K562 (cell line): Measurements from ENCODE around the gene CLSTN1. TPM values are rescaled to one million over a fixed set of nuclear protein-coding genes. Genes with fewer than 3 reads are reported as not detected.

Source experiments
- FOXM1 ChIP-seq, 2 experiments: fragments of 450-650 bp in 1 of 2; sonication (generic) in 1 of 2; formaldehyde crosslinking in 1 of 2; IDR thresholded peaks; 2 replicates each; pipeline versions ENCODE4 v1.6.1 to v1.9.0; 2017 to 2022; ENCODE audit warnings: low read depth in 2 of 2, mild to moderate bottlenecking in 2 of 2, missing genetic modification reagents in 1 of 2, moderate library complexity in 1 of 2
- LCOR ChIP-seq: sonication (generic); formaldehyde crosslinking; IDR thresholded peaks from 2 replicates; pipeline ENCODE4 v1.8.0; 2022; ENCODE audit warnings: mild to moderate bottlenecking, missing genetic modification reagents
- MGA ChIP-seq: fragments of 450-650 bp; IDR thresholded peaks from 2 replicates; pipeline ENCODE4 v1.6.1; 2016; ENCODE audit warnings: mild to moderate bottlenecking, moderate library complexity
- NR3C1 ChIP-seq: sonication (generic); formaldehyde crosslinking; IDR thresholded peaks from 2 replicates; pipeline ENCODE4 v1.8.1; 2022; ENCODE audit warnings: missing genetic modification reagents
- PRDM10 ChIP-seq: fragments of 450-650 bp; IDR thresholded peaks from 2 replicates; pipeline ENCODE4 v1.6.1; 2018; ENCODE audit not compliant: partially characterized antibody
- U2AF1 ChIP-seq: fragments of 200-400 bp; formaldehyde crosslinking; optimal IDR thresholded peaks from 2 replicates; pipeline ENCODE3; 2017; ENCODE audit warnings: mild to moderate bottlenecking, low read depth, low read length, moderate library complexity
- ZNF395 ChIP-seq: fragments of 200-800 bp; sonication (Bioruptor generic); IDR thresholded peaks from 2 replicates; pipeline ENCODE4 v1.6.1; 2017; ENCODE audit warnings: missing genetic modification characterization, missing compliant biosample characterization
- polyA plus RNA-seq, 8 experiments: library from polyadenylated mRNA; depleted of rRNA in 4 of 8; stranded (reverse) in 5 of 8; unstranded in 3 of 8; fragments of >200 nt; fragmentation: Nextera tagmentation in 2 of 8; fragmentation: Illumina TruSeq in 1 of 8; extraction: Ambion mirVana in 2 of 8; extraction: Trizol in 1 of 8; gene quantifications; 2 replicates each; pipeline versions ENCODE4 v1.2.1 to v1.2.3, GENCODE V29; 2011 to 2014; ENCODE audit warnings: inconsistent platforms in 1 of 8, missing spikeins in 1 of 8
- total RNA-seq, 7 experiments: library from RNA; depleted of rRNA in 6 of 7; stranded (reverse); fragments of >200 nt in 6 of 7; fragmentation: Illumina TruSeq in 2 of 7; extraction: Trizol in 2 of 7; gene quantifications; 2 replicates each; pipeline versions ENCODE4 v1.2.1 to v1.2.3, GENCODE V29; 2011 to 2021; ENCODE audit warnings: low replicate concordance in 1 of 7
- TF ChIP-seq, protein P1 (sequence below): fragments of 250-450 bp; sonication (Bioruptor Pico); IDR thresholded peaks from 2 replicates; pipeline ENCODE4 v1.8.0; 2022; ENCODE audit warnings: inconsistent platforms

The CLSTN1 gene
- total and polyA plus RNA-seq, 9 of the 15 experiments (the other 6 are each of a cell fraction or from before 2014, with no cell fraction given): 1.1 to 32.5 (median 13.3) TPM

GRCh38 chr1:9753121-9753531, 70.6 kb downstream of the CLSTN1 start (continued):
- TF ChIP-seq MGA: peak; percentile 34; the same call in 1 of the 2 replicates
- TF ChIP-seq, protein P1, sequence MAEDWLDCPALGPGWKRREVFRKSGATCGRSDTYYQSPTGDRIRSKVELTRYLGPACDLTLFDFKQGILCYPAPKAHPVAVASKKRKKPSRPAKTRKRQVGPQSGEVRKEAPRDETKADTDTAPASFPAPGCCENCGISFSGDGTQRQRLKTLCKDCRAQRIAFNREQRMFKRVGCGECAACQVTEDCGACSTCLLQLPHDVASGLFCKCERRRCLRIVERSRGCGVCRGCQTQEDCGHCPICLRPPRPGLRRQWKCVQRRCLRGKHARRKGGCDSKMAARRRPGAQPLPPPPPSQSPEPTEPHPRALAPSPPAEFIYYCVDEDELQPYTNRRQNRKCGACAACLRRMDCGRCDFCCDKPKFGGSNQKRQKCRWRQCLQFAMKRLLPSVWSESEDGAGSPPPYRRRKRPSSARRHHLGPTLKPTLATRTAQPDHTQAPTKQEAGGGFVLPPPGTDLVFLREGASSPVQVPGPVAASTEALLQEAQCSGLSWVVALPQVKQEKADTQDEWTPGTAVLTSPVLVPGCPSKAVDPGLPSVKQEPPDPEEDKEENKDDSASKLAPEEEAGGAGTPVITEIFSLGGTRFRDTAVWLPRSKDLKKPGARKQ (CRISPR knock-in tag): no peak
- no peak for TF ChIP-seq PRDM10
- TF ChIP-seq U2AF1: no peak
- TF ChIP-seq LCOR (CRISPR knock-in tag): no peak
- no peak for TF ChIP-seq NR3C1 (CRISPR knock-in tag)
- no peak for TF ChIP-seq ZNF395 (CRISPR knock-in tag)
- TF ChIP-seq FOXM1 (IDR thresholded peaks at IDR 0.05; ENCODE audit: low read depth): no peak
- no peak for TF ChIP-seq FOXM1 (CRISPR knock-in tag; IDR thresholded peaks at IDR 0.05; ENCODE audit: low read depth)
